Central memory CD8-positive, alpha-beta T cell (primary cell): Measurements from ENCODE around the gene IL18BP.
A peak's percentile ranks its signal among the peaks of the same experiment; 100 is the strongest.

Source experiments
- ATAC-seq: fragments of 150-1000 bp; cut with Tn5 transposase; replicated peaks from 2 replicates; pipeline ENCODE4 v1.10.0; 2022; ENCODE audit warnings: mild to moderate bottlenecking, moderate FRiP score, moderate number of reproducible peaks; ENCODE audit not compliant: poor library complexity, severe bottlenecking; ENCODE audit errors: extremely low read depth
- DNase-seq, 2 donors: peaks; one replicate each; pipeline ENCODE4 v3.0.0; 2021; ENCODE audit warnings: low spot score in 2 of 2
- H3K27ac Mint-ChIP-seq: one replicate; pipeline ENCODE4 v1.8.0; 2022; ENCODE audit warnings: low read depth, mild to moderate bottlenecking, moderate library complexity, mixed read lengths
- H3K27me3 Mint-ChIP-seq: one replicate; pipeline ENCODE4 v1.8.0; 2022; ENCODE audit warnings: mixed read lengths
- H3K36me3 Mint-ChIP-seq: one replicate; pipeline ENCODE4 v1.8.0; 2022; ENCODE audit warnings: mild to moderate bottlenecking, moderate library complexity, mixed read lengths; ENCODE audit not compliant: insufficient read depth
- H3K4me1 Mint-ChIP-seq: one replicate; pipeline ENCODE4 v1.8.0; 2022; ENCODE audit warnings: mixed read lengths
- H3K4me3 Mint-ChIP-seq: one replicate; pipeline ENCODE4 v1.8.0; 2022; ENCODE audit warnings: mild to moderate bottlenecking, moderate library complexity, mixed read lengths
- H3K9me3 Mint-ChIP-seq: one replicate; pipeline ENCODE4 v1.8.0; 2022; ENCODE audit warnings: mixed read lengths

The IL18BP gene

DNA sequence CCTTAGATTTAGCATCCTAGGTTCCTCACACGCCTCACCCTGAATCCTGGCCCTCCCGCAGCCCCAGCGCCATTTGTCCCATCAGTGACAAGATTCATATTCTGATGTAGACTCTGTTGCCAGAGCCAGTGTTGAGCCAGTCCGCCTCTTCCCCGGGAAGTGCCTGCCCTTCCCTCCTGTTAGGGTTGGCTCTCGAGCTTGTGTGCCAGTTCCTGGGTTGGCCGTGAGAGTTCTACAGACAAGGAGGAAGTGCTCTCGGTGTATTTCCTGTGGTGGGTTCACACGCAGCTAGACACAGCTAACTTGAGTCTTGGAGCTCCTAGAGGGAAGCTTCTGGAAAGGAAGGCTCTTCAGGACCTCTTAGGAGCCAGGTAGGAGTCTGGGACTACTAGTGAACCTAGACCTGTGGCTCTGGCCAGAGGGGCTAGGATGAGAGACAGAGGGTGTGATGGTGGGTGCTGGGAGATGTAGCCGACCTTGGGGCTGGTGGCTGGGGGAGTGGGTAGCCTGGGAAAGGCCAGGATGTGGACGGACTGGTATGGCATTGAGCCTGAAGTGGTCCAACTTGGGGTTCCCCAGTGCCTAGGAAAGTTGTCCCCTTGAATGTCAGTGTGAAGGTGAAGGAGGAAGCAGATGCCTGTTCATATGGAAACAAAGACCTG, at the start of gene IL18BP:
Gene IL18BP (plus strand): TSS at position 261 of the 662 bp plus-strand sequence. CDS start 1,076 bp downstream, outside the sequence.
- Mint-ChIP-seq H3K36me3 (peaks cover 16% of the 10 kb centered on the region), H3K4me1 (peaks cover 48% of the 10 kb centered on the region), H3K27ac (peak within 1 kb of the TSS; percentile 99), H3K4me3 (peak within 1 kb of the TSS; percentile 86), H3K9me3 (no peaks in the 10 kb centered on the region), H3K27me3 (no peaks in the 10 kb centered on the region)
- DNase-seq (peak; percentile 19 to 26), ATAC-seq (peak; percentile 95)

GRCh38 chr11:71949034-71949433, 49.7 kb upstream of the IL18BP start:
- Mint-ChIP-seq H3K4me1 (peaks cover 24% of the 10 kb centered on the region), H3K9me3 (no peaks in the 10 kb centered on the region), H3K4me3 (no peak overlapping the region), H3K36me3 (peaks cover 2% of the 10 kb centered on the region), H3K27ac (no peak overlapping the region), H3K27me3 (no peaks in the 10 kb centered on the region)
- ATAC-seq, result no peak
- no peak for DNase-seq

- H3K4me1 Mint-ChIP-seq, result peaks cover 35% of the 10 kb centered on the region
Observed at GRCh38 chr11:71951741-71952310, 46.9 kb upstream of the IL18BP start.

DNA sequence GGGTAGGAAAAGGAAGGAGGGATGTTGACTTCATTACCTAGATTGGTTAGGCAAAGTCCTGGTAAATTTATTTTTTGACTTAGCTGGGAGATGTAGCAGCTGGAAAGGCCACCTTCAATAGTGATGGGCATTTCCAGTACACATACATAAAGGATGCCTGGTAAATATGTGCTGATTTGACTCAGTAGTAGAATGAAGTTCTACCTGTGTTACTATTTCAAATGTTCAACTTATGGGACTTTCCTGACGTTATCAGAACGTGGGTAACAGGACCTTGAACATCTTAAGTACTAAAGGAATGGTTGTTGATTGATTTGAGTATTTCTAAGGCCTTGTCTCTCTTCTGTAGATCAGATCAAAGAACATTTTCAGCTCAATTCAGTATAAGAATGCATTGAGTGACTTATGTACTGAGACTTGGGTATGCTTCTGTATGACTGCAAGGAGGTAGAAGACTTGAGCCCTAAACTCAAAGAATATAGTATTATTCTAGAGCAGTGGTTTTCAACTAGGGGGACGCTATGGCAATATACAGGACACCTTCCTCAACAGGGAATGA, 42.7 kb upstream of the IL18BP start:
- no peaks in the 10 kb centered on the region for H3K27me3 Mint-ChIP-seq
- peaks cover 3% of the 10 kb centered on the region for H3K36me3 Mint-ChIP-seq
- no peaks in the 10 kb centered on the region for H3K9me3 Mint-ChIP-seq
- H3K4me1 Mint-ChIP-seq, result peaks cover 30% of the 10 kb centered on the region
- no peak overlapping the region for H3K27ac Mint-ChIP-seq
- ATAC-seq, result no peak
- no peak for DNase-seq
- H3K4me3 Mint-ChIP-seq, result no peak overlapping the region

More at GRCh38 chr11:71951741-71952310, 46.9 kb upstream of the IL18BP start:
- Mint-ChIP-seq H3K27ac (no peak overlapping the region), H3K4me3 (no peak overlapping the region), H3K9me3 (no peaks in the 10 kb centered on the region), H3K36me3 (peaks cover 2% of the 10 kb centered on the region), H3K27me3 (no peaks in the 10 kb centered on the region)
- no peak for ATAC-seq
- no peak for DNase-seq

GRCh38 chr11:71962428-71963038, 36.2 kb upstream of the IL18BP start:
- H3K27ac Mint-ChIP-seq, result peak overlapping the region; percentile 69
- DNase-seq (no peak), ATAC-seq (peak; percentile 32)
- H3K4me1 Mint-ChIP-seq, result no peaks in the 10 kb centered on the region
- no peaks in the 10 kb centered on the region for H3K9me3 Mint-ChIP-seq
- no peak overlapping the region for H3K4me3 Mint-ChIP-seq
- peaks cover 24% of the 10 kb centered on the region for H3K36me3 Mint-ChIP-seq
- H3K27me3 Mint-ChIP-seq, result no peaks in the 10 kb centered on the region

- Mint-ChIP-seq H3K36me3 (peaks cover 26% of the 10 kb centered on the region), H3K4me1 (no peaks in the 10 kb centered on the region), H3K27me3 (no peaks in the 10 kb centered on the region), H3K9me3 (no peaks in the 10 kb centered on the region), H3K4me3 (no peak overlapping the region), H3K27ac (no peak overlapping the region)
- ATAC-seq, result no peak
- no peak for DNase-seq
Observed at GRCh38 chr11:71963468-71963867, 35.2 kb upstream of the IL18BP start.

- no peak for DNase-seq
- Mint-ChIP-seq H3K9me3 (no peaks in the 10 kb centered on the region), H3K27ac (no peak overlapping the region), H3K4me3 (no peak overlapping the region), H3K27me3 (no peaks in the 10 kb centered on the region), H3K36me3 (peaks cover 29% of the 10 kb centered on the region), H3K4me1 (no peaks in the 10 kb centered on the region)
- ATAC-seq, result no peak
Observed at GRCh38 chr11:71964641-71965040, 34.1 kb upstream of the IL18BP start.

- no peak for ATAC-seq
Observed at GRCh38 chr11:71971680-71972079, 27.0 kb upstream of the IL18BP start.

GRCh38 chr11:71976551-71976950, 22.2 kb upstream of the IL18BP start:
- Mint-ChIP-seq H3K36me3 (peaks cover 3% of the 10 kb centered on the region), H3K27me3 (no peaks in the 10 kb centered on the region), H3K27ac (no peak overlapping the region), H3K4me3 (no peak overlapping the region), H3K9me3 (no peaks in the 10 kb centered on the region), H3K4me1 (peaks cover 5% of the 10 kb centered on the region)
- DNase-seq (no peak), ATAC-seq (no peak)

More at GRCh38 chr11:71971680-71972079, 27.0 kb upstream of the IL18BP start:
- Mint-ChIP-seq H3K9me3 (no peaks in the 10 kb centered on the region), H3K4me1 (no peaks in the 10 kb centered on the region), H3K27ac (no peak overlapping the region), H3K36me3 (peaks cover 8% of the 10 kb centered on the region), H3K4me3 (no peak overlapping the region), H3K27me3 (no peaks in the 10 kb centered on the region)
- DNase-seq, result no peak

GRCh38 chr11:71977090-71977489, 21.6 kb upstream of the IL18BP start:
- DNase-seq (no peak), ATAC-seq (no peak)
- no peak overlapping the region for H3K27ac Mint-ChIP-seq
- peaks cover 3% of the 10 kb centered on the region for H3K36me3 Mint-ChIP-seq
- no peaks in the 10 kb centered on the region for H3K27me3 Mint-ChIP-seq
- H3K9me3 Mint-ChIP-seq, result no peaks in the 10 kb centered on the region
- H3K4me3 Mint-ChIP-seq, result no peak overlapping the region
- H3K4me1 Mint-ChIP-seq, result peaks cover 5% of the 10 kb centered on the region

GRCh38 chr11:71977743-71978418, 20.8 kb upstream of the IL18BP start:
- DNase-seq, result peak in 1 of 2 donors; percentile 31
- peak; percentile 64 for ATAC-seq
- H3K36me3 Mint-ChIP-seq, result peaks cover 1% of the 10 kb centered on the region
- H3K4me3 Mint-ChIP-seq, result no peak overlapping the region
- peak overlapping the region; percentile 27 for H3K27ac Mint-ChIP-seq
- H3K9me3 Mint-ChIP-seq, result no peaks in the 10 kb centered on the region
- H3K27me3 Mint-ChIP-seq, result no peaks in the 10 kb centered on the region
- peaks cover 5% of the 10 kb centered on the region for H3K4me1 Mint-ChIP-seq

DNA sequence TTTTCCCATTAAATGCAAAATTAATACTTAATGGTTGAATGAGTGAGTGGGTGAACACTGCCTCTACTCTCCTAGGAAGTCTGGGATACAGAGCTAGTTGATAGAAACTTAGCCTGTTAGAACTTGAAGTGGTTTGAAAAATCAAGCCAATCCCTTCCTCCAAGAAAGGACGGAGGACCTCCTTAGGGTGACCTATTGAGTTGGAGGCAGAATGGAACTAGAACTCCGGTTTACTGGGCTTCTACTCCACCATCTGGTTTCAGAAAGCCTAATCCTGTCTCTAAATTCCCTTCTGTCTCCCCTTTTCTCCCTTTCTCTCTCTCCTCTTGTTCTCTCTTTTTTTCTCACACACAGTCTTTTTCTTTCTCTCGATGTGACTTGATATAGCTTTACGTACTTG, 19.6 kb upstream of the IL18BP start:
- Mint-ChIP-seq H3K4me1 (peaks cover 5% of the 10 kb centered on the region), H3K4me3 (no peak overlapping the region), H3K27ac (no peak overlapping the region), H3K27me3 (no peaks in the 10 kb centered on the region), H3K36me3 (no peaks in the 10 kb centered on the region), H3K9me3 (no peaks in the 10 kb centered on the region)
- ATAC-seq, result no peak
- DNase-seq, result no peak
